GM23338 (cell line): ENCODE results near the gene KAT6B.

ENCODE experiments used
- EZH2 ChIP-seq: fragments of 200-600 bp; sonication (generic); IDR thresholded peaks from one replicate; pipeline ENCODE4 v1.8.0; 2017; ENCODE audit warnings: antibody characterized with exemption, mild to moderate bottlenecking, low read depth; ENCODE audit not compliant: unreplicated experiment
- POLR2AphosphoS5 ChIP-seq: IDR thresholded peaks from 2 replicates; pipeline ENCODE4 v1.6.1; 2016; ENCODE audit warnings: antibody characterized with exemption, low read depth
- STAT1 ChIP-seq: IDR thresholded peaks from one replicate; pipeline ENCODE4 v1.6.1; 2016; ENCODE audit warnings: antibody characterized with exemption; ENCODE audit not compliant: unreplicated experiment
- ZNF114 ChIP-seq: fragments of 250-450 bp; sonication (Bioruptor Pico); IDR thresholded peaks from 2 replicates; pipeline ENCODE4 v1.5.0; 2020; ENCODE audit warnings: mild to moderate bottlenecking, moderate library complexity
- TF ChIP-seq, protein P1 (sequence below), 2 experiments: fragments of 200-600 bp in 1 of 2; sonication (generic) in 1 of 2; conservative IDR thresholded peaks; 2 replicates each; pipeline versions ENCODE4 v1.5.1 to v1.6.1; 2016 to 2017; ENCODE audit warnings: antibody characterized with exemption in 2 of 2, low read depth in 2 of 2, mild to moderate bottlenecking in 2 of 2, moderate library complexity in 1 of 2
- TF ChIP-seq, protein P2 (sequence below): IDR thresholded peaks from one replicate; pipeline ENCODE4 v1.6.1; 2018; ENCODE audit warnings: antibody characterized with exemption; ENCODE audit not compliant: unreplicated experiment

DNA sequence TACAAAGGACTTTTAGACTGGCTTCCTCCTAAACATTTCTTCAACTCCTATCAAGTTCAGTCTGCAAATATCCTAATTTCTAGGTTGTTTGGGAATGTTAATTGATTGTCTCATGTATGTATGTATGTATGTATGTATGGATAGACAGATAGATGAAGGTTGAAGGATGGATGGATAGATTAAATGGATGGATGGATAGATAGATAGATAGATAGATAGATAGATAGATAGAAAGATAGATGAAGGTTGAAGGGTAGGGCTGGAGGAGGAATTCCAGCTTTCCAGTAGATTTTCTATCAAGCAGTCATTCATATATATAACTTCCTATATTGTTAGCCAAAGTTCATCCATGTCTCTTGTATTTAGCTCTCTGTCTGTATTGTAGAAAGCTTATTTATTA is 85.8 kb downstream of the KAT6B start:
- no peak for TF ChIP-seq POLR2AphosphoS5
- TF ChIP-seq, protein P1, sequence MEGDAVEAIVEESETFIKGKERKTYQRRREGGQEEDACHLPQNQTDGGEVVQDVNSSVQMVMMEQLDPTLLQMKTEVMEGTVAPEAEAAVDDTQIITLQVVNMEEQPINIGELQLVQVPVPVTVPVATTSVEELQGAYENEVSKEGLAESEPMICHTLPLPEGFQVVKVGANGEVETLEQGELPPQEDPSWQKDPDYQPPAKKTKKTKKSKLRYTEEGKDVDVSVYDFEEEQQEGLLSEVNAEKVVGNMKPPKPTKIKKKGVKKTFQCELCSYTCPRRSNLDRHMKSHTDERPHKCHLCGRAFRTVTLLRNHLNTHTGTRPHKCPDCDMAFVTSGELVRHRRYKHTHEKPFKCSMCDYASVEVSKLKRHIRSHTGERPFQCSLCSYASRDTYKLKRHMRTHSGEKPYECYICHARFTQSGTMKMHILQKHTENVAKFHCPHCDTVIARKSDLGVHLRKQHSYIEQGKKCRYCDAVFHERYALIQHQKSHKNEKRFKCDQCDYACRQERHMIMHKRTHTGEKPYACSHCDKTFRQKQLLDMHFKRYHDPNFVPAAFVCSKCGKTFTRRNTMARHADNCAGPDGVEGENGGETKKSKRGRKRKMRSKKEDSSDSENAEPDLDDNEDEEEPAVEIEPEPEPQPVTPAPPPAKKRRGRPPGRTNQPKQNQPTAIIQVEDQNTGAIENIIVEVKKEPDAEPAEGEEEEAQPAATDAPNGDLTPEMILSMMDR (conservative IDR thresholded peaks at IDR 0.05; ENCODE audit: low read depth in 2 of 2) = no peak
- TF ChIP-seq, protein P2, sequence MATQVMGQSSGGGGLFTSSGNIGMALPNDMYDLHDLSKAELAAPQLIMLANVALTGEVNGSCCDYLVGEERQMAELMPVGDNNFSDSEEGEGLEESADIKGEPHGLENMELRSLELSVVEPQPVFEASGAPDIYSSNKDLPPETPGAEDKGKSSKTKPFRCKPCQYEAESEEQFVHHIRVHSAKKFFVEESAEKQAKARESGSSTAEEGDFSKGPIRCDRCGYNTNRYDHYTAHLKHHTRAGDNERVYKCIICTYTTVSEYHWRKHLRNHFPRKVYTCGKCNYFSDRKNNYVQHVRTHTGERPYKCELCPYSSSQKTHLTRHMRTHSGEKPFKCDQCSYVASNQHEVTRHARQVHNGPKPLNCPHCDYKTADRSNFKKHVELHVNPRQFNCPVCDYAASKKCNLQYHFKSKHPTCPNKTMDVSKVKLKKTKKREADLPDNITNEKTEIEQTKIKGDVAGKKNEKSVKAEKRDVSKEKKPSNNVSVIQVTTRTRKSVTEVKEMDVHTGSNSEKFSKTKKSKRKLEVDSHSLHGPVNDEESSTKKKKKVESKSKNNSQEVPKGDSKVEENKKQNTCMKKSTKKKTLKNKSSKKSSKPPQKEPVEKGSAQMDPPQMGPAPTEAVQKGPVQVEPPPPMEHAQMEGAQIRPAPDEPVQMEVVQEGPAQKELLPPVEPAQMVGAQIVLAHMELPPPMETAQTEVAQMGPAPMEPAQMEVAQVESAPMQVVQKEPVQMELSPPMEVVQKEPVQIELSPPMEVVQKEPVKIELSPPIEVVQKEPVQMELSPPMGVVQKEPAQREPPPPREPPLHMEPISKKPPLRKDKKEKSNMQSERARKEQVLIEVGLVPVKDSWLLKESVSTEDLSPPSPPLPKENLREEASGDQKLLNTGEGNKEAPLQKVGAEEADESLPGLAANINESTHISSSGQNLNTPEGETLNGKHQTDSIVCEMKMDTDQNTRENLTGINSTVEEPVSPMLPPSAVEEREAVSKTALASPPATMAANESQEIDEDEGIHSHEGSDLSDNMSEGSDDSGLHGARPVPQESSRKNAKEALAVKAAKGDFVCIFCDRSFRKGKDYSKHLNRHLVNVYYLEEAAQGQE = no peak
- TF ChIP-seq EZH2 = no peak
- TF ChIP-seq STAT1 = no peak
- no peak for TF ChIP-seq ZNF114 (CRISPR knock-in tag)
